Endothelial cell of umbilical vein (primary cell): ENCODE measurements around the gene HPSE2. TPM values are rescaled to one million over a fixed set of nuclear protein-coding genes. Genes with fewer than 3 reads are reported as not detected.

Source experiments
- BruUV-seq: library from RNA; stranded (reverse); fragments of 400-500 nt; replicated peaks from 2 replicates; lab custom pipeline; 2021; lab: Mats Ljungman, UMichigan
- CTCF ChIA-PET: fragments of 300-600, 350-600 bp; sonication (Branson Sonifier 250); formaldehyde crosslinking; loops from one replicate; lab custom pipeline; 2021; ENCODE audit warnings: antibody characterized with exemption, inconsistent platforms; lab: Charles Lee
- POLR2A ChIA-PET: fragments of 300-600, 350-600 bp; sonication (Branson Sonifier 250); formaldehyde crosslinking; loops from one replicate; lab custom pipeline; 2021; ENCODE audit warnings: antibody characterized with exemption, inconsistent platforms; lab: Charles Lee
- DNase-seq: peaks from one replicate; pipeline ENCODE4 v3.0.0-alpha.2; 2011; ENCODE audit warnings: low read depth, low spot score
- FAIRE-seq: peaks from 2 replicates; lab custom pipeline; 2011; peaks lifted over from hg19 to GRCh38; lab: Jason Lieb, UNC
- H2AFZ ChIP-seq: 2 replicates; pipeline ENCODE4 v1.6.0; 2012; ENCODE audit warnings: low read depth, low read length, control low read depth, inconsistent platforms
- H3K27ac ChIP-seq: 2 replicates; pipeline ENCODE4 v1.5.1; 2011; ENCODE audit warnings: low read depth, mild to moderate bottlenecking, control low read depth, low read length, moderate library complexity; ENCODE audit not compliant: insufficient read depth
- H3K27me3 ChIP-seq, 2 experiments: 2 replicates each; pipeline versions ENCODE4 v1.6.0 to v1.6.1; 2011; ENCODE audit warnings: low read length in 2 of 2, mixed read lengths in 1 of 2; ENCODE audit not compliant: control insufficient read depth in 2 of 2, insufficient read depth in 2 of 2
- H3K36me3 ChIP-seq, 2 experiments: 2 replicates in 1 of 2; 3 replicates in 1 of 2; pipeline ENCODE4 v1.5.1; 2011; ENCODE audit warnings: low read length in 2 of 2, mild to moderate bottlenecking in 1 of 2, moderate library complexity in 1 of 2; ENCODE audit not compliant: control insufficient read depth in 2 of 2, insufficient read depth in 2 of 2; ENCODE audit errors: extremely low read depth in 1 of 2
- H3K4me1 ChIP-seq: 3 replicates; pipeline ENCODE4 v1.5.1; 2011; ENCODE audit warnings: mild to moderate bottlenecking, low read length; ENCODE audit not compliant: control insufficient read depth, insufficient read depth; ENCODE audit errors: extremely low read depth
- H3K4me2 ChIP-seq: 2 replicates; pipeline ENCODE4 v1.6.1; 2011; ENCODE audit warnings: low read length, control low read depth, mixed read lengths; ENCODE audit not compliant: insufficient read depth
- H3K4me3 ChIP-seq, 3 experiments: fragments of 200-600 bp in 1 of 3; sonication (generic), shearing (Covaris generic) in 1 of 3; replicated peaks in 1 of 3; 2 replicates each; pipeline ENCODE4 v1.5.1; 2011 to 2016; ENCODE audit warnings: control low read depth in 3 of 3, low read length in 3 of 3, mild to moderate bottlenecking in 2 of 3, inconsistent platforms in 1 of 3, low read depth in 1 of 3, moderate library complexity in 1 of 3; ENCODE audit not compliant: insufficient read depth in 1 of 3
- H3K79me2 ChIP-seq: 2 replicates; pipeline ENCODE4 v1.6.0; 2012; ENCODE audit warnings: low read length, inconsistent platforms; ENCODE audit not compliant: control insufficient read depth, insufficient read depth
- H3K9ac ChIP-seq: replicated peaks from 2 replicates; pipeline ENCODE3; 2011; ENCODE audit warnings: low read length, control low read depth; ENCODE audit not compliant: insufficient read depth; ENCODE audit errors: extremely low read depth
- H3K9me1 ChIP-seq: replicated peaks from 3 replicates; pipeline ENCODE4 v1.6.0; 2011; ENCODE audit warnings: mild to moderate bottlenecking, low read length; ENCODE audit not compliant: control insufficient read depth, insufficient read depth; ENCODE audit errors: extremely low read depth
- H3K9me3 ChIP-seq: replicated peaks from 2 replicates; pipeline ENCODE4 v1.5.1; 2012; ENCODE audit warnings: low read length, inconsistent platforms; ENCODE audit not compliant: control insufficient read depth, insufficient read depth
- H4K20me1 ChIP-seq: replicated peaks from 2 replicates; pipeline ENCODE3; 2011; ENCODE audit warnings: mild to moderate bottlenecking, low read length; ENCODE audit not compliant: control insufficient read depth, insufficient read depth; ENCODE audit errors: extremely low read depth
- CTCF ChIP-seq, 2 donors: IDR thresholded peaks; 1 replicate in 1 of 2; 2 replicates in 1 of 2; pipeline ENCODE4 v1.5.1; 2011; ENCODE audit warnings: low read length in 2 of 2, mild to moderate bottlenecking in 2 of 2, moderate library complexity in 2 of 2, control low read depth in 1 of 2, inconsistent platforms in 1 of 2, low read depth in 1 of 2; ENCODE audit not compliant: insufficient read depth in 1 of 2; ENCODE audit errors: extremely low read depth in 1 of 2
- EZH2 ChIP-seq: IDR thresholded peaks from 2 replicates; pipeline ENCODE4 v1.6.1; 2012; ENCODE audit warnings: borderline replicate concordance, low read depth, mild to moderate bottlenecking, moderate library complexity, low read length, inconsistent platforms; ENCODE audit not compliant: severe bottlenecking
- FOS ChIP-seq: IDR thresholded peaks from 2 replicates; pipeline ENCODE4 v1.6.1; 2011; ENCODE audit warnings: mild to moderate bottlenecking, low read length, moderate library complexity, borderline replicate concordance; ENCODE audit not compliant: insufficient read depth
- GATA2 ChIP-seq: IDR thresholded peaks from 2 replicates; pipeline ENCODE4 v1.7.0; 2011; ENCODE audit warnings: low read depth, mild to moderate bottlenecking, moderate library complexity, mixed read lengths, low read length; ENCODE audit not compliant: insufficient read length, insufficient read depth
- JUN ChIP-seq: IDR thresholded peaks from 2 replicates; pipeline ENCODE4 v1.6.1; 2011; ENCODE audit warnings: borderline replicate concordance, low read depth; ENCODE audit not compliant: insufficient read length, insufficient read depth
- MAX ChIP-seq: IDR thresholded peaks from 2 replicates; pipeline ENCODE4 v1.6.1; 2011; ENCODE audit not compliant: insufficient read depth, insufficient read length
- MYC ChIP-seq: IDR thresholded peaks from one replicate; pipeline ENCODE4 v1.6.1; 2011; ENCODE audit warnings: mild to moderate bottlenecking, low read depth, low read length
- POLR2A ChIP-seq: IDR thresholded peaks from 2 replicates; pipeline ENCODE4 v1.6.1; 2012; ENCODE audit warnings: low read depth, mild to moderate bottlenecking, control low read depth, low read length
- POLR2AphosphoS5 ChIP-seq: IDR thresholded peaks from 2 replicates; pipeline ENCODE4 v1.6.1; 2012; ENCODE audit warnings: low read depth, mild to moderate bottlenecking, control low read depth, low read length, moderate library complexity; ENCODE audit not compliant: insufficient read depth
- dilution Hi-C: fragments of 300-500 bp; cut with MboI; formaldehyde crosslinking; loops from one replicate; pipeline ENCODE4 v1.15.0; 2019; ENCODE audit warnings: low sequenced_read_pairs; ENCODE audit not compliant: extremely low pct_ligation_motif_present
- intact Hi-C: fragments of 100-400 bp; cut with micrococcal nuclease; formaldehyde crosslinking; loops from one replicate; pipeline ENCODE4 v1.10.0; 2022
- polyA plus RNA-seq, 4 experiments: library from polyadenylated mRNA; depleted of rRNA in 3 of 4; stranded (reverse) in 3 of 4; unstranded in 1 of 4; fragments of >200 nt; gene quantifications; 2 replicates each; pipeline versions ENCODE4 v1.2.1 to v1.2.3, GENCODE V29; 2011 to 2012; ENCODE audit warnings: missing spikeins in 1 of 4
- total RNA-seq: library from RNA; stranded (reverse); gene quantifications from 2 replicates; pipeline ENCODE4 v1.2.3, GENCODE V29; 2021

Gene HPSE2
- total and polyA plus RNA-seq, 2 donors (not counting 3 experiments of a cell fraction or from before 2014, with no cell fraction given), result not detected

DNA sequence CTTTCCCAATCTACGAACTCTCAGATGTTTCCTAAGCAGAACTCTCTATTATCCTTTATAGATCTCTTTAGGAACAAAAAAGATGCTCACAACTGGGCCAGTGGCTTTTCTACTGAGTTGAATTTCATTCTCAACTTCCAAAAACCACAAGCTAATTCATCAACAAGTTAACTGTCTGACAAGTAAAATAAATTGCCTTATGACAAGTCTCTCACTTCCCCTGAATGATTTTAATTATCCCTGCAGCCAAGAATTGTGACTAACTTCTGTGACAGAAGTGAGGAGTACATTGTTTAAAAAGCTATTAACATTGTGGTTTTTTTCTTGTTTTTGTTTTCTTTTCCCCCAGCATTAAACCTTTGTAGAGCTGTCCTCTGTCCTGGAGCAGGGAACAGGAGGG, 343.1 kb downstream of the HPSE2 start:
- no peaks in the 10 kb centered on the region for H3K9me1 ChIP-seq
- intact Hi-C loops, result no loop called here
- no peaks in the 10 kb centered on the region for H3K79me2 ChIP-seq
- no peaks in the 10 kb centered on the region for H3K27me3 ChIP-seq
- H3K4me2 ChIP-seq, result no peak overlapping the region
- H3K36me3 ChIP-seq, result no peaks in the 10 kb centered on the region
- CTCF ChIA-PET, result no interaction called here
- TF ChIP-seq CTCF (IDR thresholded peaks at IDR 0.05; ENCODE audit: extremely low read depth in 1 of 2, insufficient read depth in 1 of 2, low read depth in 1 of 2, low read length in 2 of 2) (no peak), MAX (no peak), JUN (no peak), MYC (no peak), POLR2AphosphoS5 (no peak), GATA2 (no peak), POLR2A (no peak), FOS (no peak), EZH2 (no peak)
- no peaks in the 10 kb centered on the region for H3K4me1 ChIP-seq
- BruUV-seq, result no TSS peak
- H2AFZ ChIP-seq, result no peak overlapping the region
- no peaks in the 10 kb centered on the region for H4K20me1 ChIP-seq
- H3K27ac ChIP-seq, result no peak overlapping the region
- FAIRE-seq (no peak), DNase-seq (no peak)
- no peak overlapping the region for H3K9ac ChIP-seq
- dilution Hi-C loops, result no loop called here
- POLR2A ChIA-PET, result no interaction called here
- no peaks in the 10 kb centered on the region for H3K9me3 ChIP-seq
- no peak overlapping the region for H3K4me3 ChIP-seq
